ENCODE measurements around the gene LIPH. TPM values are rescaled to one million over a fixed set of nuclear protein-coding genes. Genes with fewer than 3 reads are reported as not detected.

LIPH gene
- total RNA-seq, 4 donors from 2014 or later = 31.6 to 115 (median 74.7) TPM

- H3K4me1 ChIP-seq = peaks cover 0 to 12% (median 2%) of the 10 kb centered on the region in 4 donors
- no peak overlapping the region for H3K27ac ChIP-seq
- H3K4me3 ChIP-seq = no peak overlapping the region
- 90 to 94% methylated on average over 3 to 4 of the region's 4 CpGs for WGBS, 2 donors (ENCODE audit: low coverage in 1 of 2)
- H3K27me3 ChIP-seq = no peaks in the 10 kb centered on the region
- in situ Hi-C loops (cut with MboI; ENCODE audit: low pct_ligation_motif_present in 1 of 4, low pct_unique_long_range_greater_than_20kb in 1 of 4, low sequenced_read_pairs in 3 of 4) = no loop called here
- intact Hi-C loops (cut with DNase I; ENCODE audit: low total_unique reads) = no loop called here
- no peaks in the 10 kb centered on the region for H3K9me3 ChIP-seq
- peaks cover 0 to 20% (median 6%) of the 10 kb centered on the region in 4 donors for H3K36me3 ChIP-seq
- TF ChIP-seq EP300 (IDR thresholded peaks at IDR 0.05; ENCODE audit: low read depth) = no peak
- DNase-seq = no peak
These were observed 62.1 kb downstream of the LIPH start for GRCh38 chr3:185490241-185490640.

- H3K27ac ChIP-seq = peak overlapping the region in 1 of 4 donors; percentile 27
- no peaks in the 10 kb centered on the region for H3K27me3 ChIP-seq
- H3K4me3 ChIP-seq = no peak overlapping the region
- H3K9me3 ChIP-seq = no peaks in the 10 kb centered on the region
- peak; percentile 24 for DNase-seq
- in situ Hi-C loops (cut with MboI; ENCODE audit: low pct_ligation_motif_present in 1 of 4, low pct_unique_long_range_greater_than_20kb in 1 of 4, low sequenced_read_pairs in 3 of 4) (no loop called here), intact Hi-C loops (cut with DNase I; ENCODE audit: low total_unique reads) (no loop called here)
- peaks cover 0 to 12% (median 2%) of the 10 kb centered on the region in 4 donors for H3K4me1 ChIP-seq
- WGBS, 2 donors (ENCODE audit: low coverage in 1 of 2) = 49 to 80% methylated on average over 3 of the region's 3 CpGs
- H3K36me3 ChIP-seq = peaks cover 0 to 16% (median 2%) of the 10 kb centered on the region in 4 donors
- no peak for TF ChIP-seq POLR2AphosphoS5 (IDR thresholded peaks at IDR 0.05)
- no peak for TF ChIP-seq EP300 (IDR thresholded peaks at IDR 0.05; ENCODE audit: low read depth)
- TF ChIP-seq POLR2A (IDR thresholded peaks at IDR 0.05) = no peak
- no peak for TF ChIP-seq CTCF (IDR thresholded peaks at IDR 0.05)
These were observed 62.9 kb downstream of the LIPH start for GRCh38 chr3:185489462-185489861.

- peaks cover 0 to 12% (median 2%) of the 10 kb centered on the region in 4 donors for H3K4me1 ChIP-seq
- intact Hi-C loops (cut with DNase I; ENCODE audit: low total_unique reads) (no loop called here), in situ Hi-C loops (cut with MboI; ENCODE audit: low pct_ligation_motif_present in 1 of 4, low pct_unique_long_range_greater_than_20kb in 1 of 4, low sequenced_read_pairs in 3 of 4) (no loop called here)
- H3K36me3 ChIP-seq = peaks cover 0 to 8% (median 0%) of the 10 kb centered on the region in 4 donors
- no peaks in the 10 kb centered on the region for H3K27me3 ChIP-seq
- WGBS, 2 donors (ENCODE audit: low coverage in 1 of 2) = 92 to 100% methylated on average over 2 to 5 of the region's 5 CpGs
- no peaks in the 10 kb centered on the region for H3K9me3 ChIP-seq
- H3K27ac ChIP-seq = no peak overlapping the region
- no peak for TF ChIP-seq EP300 (IDR thresholded peaks at IDR 0.05; ENCODE audit: low read depth)
- no peak overlapping the region for H3K4me3 ChIP-seq
- no peak for DNase-seq
These were observed 63.9 kb downstream of the LIPH start for GRCh38 chr3:185488465-185488864.

- intact Hi-C loops (cut with DNase I; ENCODE audit: low total_unique reads) = no loop called here
- peaks cover 0 to 12% (median 2%) of the 10 kb centered on the region in 4 donors for H3K4me1 ChIP-seq
- H3K4me3 ChIP-seq = no peak overlapping the region
- no peaks in the 10 kb centered on the region for H3K27me3 ChIP-seq
- H3K9me3 ChIP-seq = no peaks in the 10 kb centered on the region
- DNase-seq = no peak
- 88 to 92% methylated on average over 5 of the region's 5 CpGs for WGBS, 2 donors (ENCODE audit: low coverage in 1 of 2)
- peaks cover 0 to 14% (median 0%) of the 10 kb centered on the region in 4 donors for H3K36me3 ChIP-seq
- no peak for TF ChIP-seq POLR2AphosphoS5 (IDR thresholded peaks at IDR 0.05)
- no peak for TF ChIP-seq POLR2A (IDR thresholded peaks at IDR 0.05)
- TF ChIP-seq EP300 (IDR thresholded peaks at IDR 0.05; ENCODE audit: low read depth) = no peak
- TF ChIP-seq CTCF (IDR thresholded peaks at IDR 0.05) = no peak
- in situ Hi-C loops (cut with MboI; ENCODE audit: low pct_ligation_motif_present in 1 of 4, low pct_unique_long_range_greater_than_20kb in 1 of 4, low sequenced_read_pairs in 3 of 4) = no loop called here
- no peak overlapping the region for H3K27ac ChIP-seq
These were observed 66.0 kb downstream of the LIPH start for GRCh38 chr3:185486394-185486793.

- DNase-seq = no peak
- peaks cover 0 to 5% (median 1%) of the 10 kb centered on the region in 4 donors for H3K4me1 ChIP-seq
- no peak overlapping the region for H3K27ac ChIP-seq
- peaks cover 0 to 23% (median 4%) of the 10 kb centered on the region in 4 donors for H3K36me3 ChIP-seq
- TF ChIP-seq POLR2A (IDR thresholded peaks at IDR 0.05) = no peak
- no peak for TF ChIP-seq CTCF (IDR thresholded peaks at IDR 0.05)
- TF ChIP-seq EP300 (IDR thresholded peaks at IDR 0.05; ENCODE audit: low read depth) = no peak
- TF ChIP-seq POLR2AphosphoS5 (IDR thresholded peaks at IDR 0.05) = no peak
- WGBS, 2 donors (ENCODE audit: low coverage in 1 of 2) = 93 to 96% methylated on average over 3 of the region's 3 CpGs
- H3K9me3 ChIP-seq = no peaks in the 10 kb centered on the region
- H3K27me3 ChIP-seq = no peaks in the 10 kb centered on the region
- in situ Hi-C loops (cut with MboI; ENCODE audit: low pct_ligation_motif_present in 1 of 4, low pct_unique_long_range_greater_than_20kb in 1 of 4, low sequenced_read_pairs in 3 of 4) (no loop called here), intact Hi-C loops (cut with DNase I; ENCODE audit: low total_unique reads) (no loop called here)
- no peak overlapping the region for H3K4me3 ChIP-seq
These were observed 68.1 kb downstream of the LIPH start for GRCh38 chr3:185484296-185484695.

Measured in transverse colon (tissue), 4 donors.